ENCODE data around the gene C8G.

The C8G gene

GRCh38 chr9:136985027-136985602 lies 40.1 kb downstream of the C8G start:
- no peak for DNase-seq

- DNase-seq = no peak
Observed at GRCh38 chr9:136985853-136986252, 40.8 kb downstream of the C8G start.

GRCh38 chr9:136988872-136989271 lies 43.8 kb downstream of the C8G start:
- DNase-seq = no peak

GRCh38 chr9:136990242-136990911 lies 45.3 kb downstream of the C8G start:
- no peak for DNase-seq

- peak; percentile 85 to 91 (median 90) for DNase-seq
Observed at GRCh38 chr9:136991993-136992818, 47.2 kb downstream of the C8G start, which contains the start of gene PAXX. Gene PAXX, plus strand, starts transcription at chr9:136992422. Its CDS starts 22 bp downstream, at chr9:136992444.

GRCh38 chr9:136992819-136993369 lies 47.9 kb downstream of the C8G start:
- DNase-seq = no peak

GRCh38 chr9:136994180-136994887 lies 49.3 kb downstream of the C8G start:
- DNase-seq = no peak

- no peak for DNase-seq
Observed at GRCh38 chr9:136994888-136995230, 49.8 kb downstream of the C8G start.

- no peak for DNase-seq
Observed at GRCh38 chr9:136995362-136995761, 50.3 kb downstream of the C8G start.

- DNase-seq = no peak
Observed at GRCh38 chr9:136995772-136996311, 50.8 kb downstream of the C8G start.
